BJ (cell line): ENCODE measurements around the gene APOC3. TPM values are rescaled to one million over a fixed set of nuclear protein-coding genes. Genes with fewer than 3 reads are reported as not detected.

Experiments
- CTCF ChIA-PET: fragments of 350-600 bp; formaldehyde crosslinking; extraction: SDS; loops from one replicate; lab custom pipeline; 2021; ENCODE audit warnings: antibody characterized with exemption, inconsistent platforms; lab: Yijun Ruan, JAX
- POLR2A ChIA-PET: fragments of 300-600 bp; sonication (Branson Sonifier 250); formaldehyde crosslinking; extraction: SDS; loops from one replicate; lab custom pipeline; 2021; ENCODE audit warnings: antibody characterized with exemption; lab: Charles Lee
- DNase-seq: peaks from one replicate; pipeline ENCODE4 v3.0.0-alpha.2; 2011; ENCODE audit warnings: low read depth
- H3K27me3 ChIP-seq: 2 replicates; pipeline ENCODE4 v1.6.0; 2011; ENCODE audit warnings: low read length; ENCODE audit not compliant: control insufficient read depth, insufficient read depth
- H3K36me3 ChIP-seq: 2 replicates; pipeline ENCODE4 v1.5.1; 2011; ENCODE audit warnings: low read length; ENCODE audit not compliant: control insufficient read depth, insufficient read depth
- H3K4me3 ChIP-seq: 2 replicates; pipeline ENCODE4 v1.5.1; 2011; ENCODE audit warnings: low read depth, mild to moderate bottlenecking, control low read depth, low read length
- polyA plus RNA-seq: library from polyadenylated mRNA; depleted of rRNA; stranded (reverse); fragments of >200 nt; gene quantifications from 2 replicates; pipeline ENCODE4 v1.2.3, GENCODE V29; 2011
- TF ChIP-seq, protein P1 (sequence below): IDR thresholded peaks from 2 replicates; pipeline ENCODE4 v1.5.1; 2011; ENCODE audit warnings: low read depth, mild to moderate bottlenecking, control low read depth, inconsistent platforms, low read length, moderate library complexity; ENCODE audit not compliant: insufficient read depth

APOC3 gene
- polyA plus RNA-seq, 1 experiment, result not detected

DNA sequence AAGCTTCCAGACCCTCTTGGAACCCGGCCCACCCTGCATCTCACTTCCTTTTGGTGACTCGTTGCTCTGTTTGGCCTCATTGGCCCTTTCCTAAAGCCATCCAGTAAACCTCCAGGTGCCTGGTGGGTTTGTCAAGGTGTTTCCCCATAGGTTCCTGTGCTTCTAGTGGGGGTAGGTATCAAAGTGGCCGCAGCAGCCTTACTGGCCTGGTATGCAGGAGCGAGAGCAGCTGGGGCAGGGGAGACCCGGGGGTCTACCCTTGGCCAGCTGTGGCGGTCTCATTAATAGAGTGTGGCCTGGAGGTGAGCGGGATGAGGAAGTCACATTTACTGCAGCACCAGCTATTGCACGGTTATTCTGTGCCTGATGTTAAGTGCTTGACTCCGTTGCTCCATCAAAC, 10.7 kb upstream of the APOC3 start:
- no peak overlapping the region for H3K4me3 ChIP-seq
- H3K27me3 ChIP-seq, result no peaks in the 10 kb centered on the region
- ChIA-PET POLR2A (no interaction called here), CTCF (interaction anchor here (1.3 kb wide), 1 partner anchor 28 kb away, joined by 3 read pairs; the partner anchor contains the start of gene APOA5)
- TF ChIP-seq, protein P1, sequence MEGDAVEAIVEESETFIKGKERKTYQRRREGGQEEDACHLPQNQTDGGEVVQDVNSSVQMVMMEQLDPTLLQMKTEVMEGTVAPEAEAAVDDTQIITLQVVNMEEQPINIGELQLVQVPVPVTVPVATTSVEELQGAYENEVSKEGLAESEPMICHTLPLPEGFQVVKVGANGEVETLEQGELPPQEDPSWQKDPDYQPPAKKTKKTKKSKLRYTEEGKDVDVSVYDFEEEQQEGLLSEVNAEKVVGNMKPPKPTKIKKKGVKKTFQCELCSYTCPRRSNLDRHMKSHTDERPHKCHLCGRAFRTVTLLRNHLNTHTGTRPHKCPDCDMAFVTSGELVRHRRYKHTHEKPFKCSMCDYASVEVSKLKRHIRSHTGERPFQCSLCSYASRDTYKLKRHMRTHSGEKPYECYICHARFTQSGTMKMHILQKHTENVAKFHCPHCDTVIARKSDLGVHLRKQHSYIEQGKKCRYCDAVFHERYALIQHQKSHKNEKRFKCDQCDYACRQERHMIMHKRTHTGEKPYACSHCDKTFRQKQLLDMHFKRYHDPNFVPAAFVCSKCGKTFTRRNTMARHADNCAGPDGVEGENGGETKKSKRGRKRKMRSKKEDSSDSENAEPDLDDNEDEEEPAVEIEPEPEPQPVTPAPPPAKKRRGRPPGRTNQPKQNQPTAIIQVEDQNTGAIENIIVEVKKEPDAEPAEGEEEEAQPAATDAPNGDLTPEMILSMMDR, result no peak
- no peaks in the 10 kb centered on the region for H3K36me3 ChIP-seq
- DNase-seq, result no peak

- Histone ChIP-seq H3K4me3 (no peak overlapping the region), H3K36me3 (no peaks in the 10 kb centered on the region), H3K27me3 (no peaks in the 10 kb centered on the region)
- ChIA-PET POLR2A (no interaction called here), CTCF (interaction anchor here (1.1 to 1.5 kb wide), 2 partner anchors 15 to 89 kb away, joined by 4 to 5 read pairs; no protein-coding TSS in a partner anchor)
- DNase-seq, result no peak
- TF ChIP-seq, protein P1, result no peak
These were observed 8.4 kb upstream of the APOC3 start for GRCh38 chr11:116821050-116821918.

DNA sequence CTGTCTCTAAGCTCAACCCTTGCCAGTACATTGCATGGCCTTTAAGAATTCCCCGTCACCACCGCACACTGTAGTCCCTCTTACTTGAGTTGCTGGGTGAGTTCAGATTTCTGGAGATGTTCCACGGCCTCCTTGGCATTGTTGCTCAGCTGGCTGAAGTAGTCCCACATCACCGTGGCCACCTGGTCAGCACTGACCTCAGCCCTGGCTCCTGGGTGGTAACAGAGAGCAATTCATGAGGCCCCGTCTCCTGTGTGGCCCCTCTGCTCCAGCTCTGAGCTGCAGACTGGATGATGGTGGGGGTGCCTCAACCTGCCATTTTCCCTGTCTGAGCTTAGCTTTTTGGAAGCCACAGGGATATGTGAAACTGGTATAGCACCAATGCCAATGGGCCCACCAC, 7.1 kb upstream of the APOC3 start:
- Histone ChIP-seq H3K27me3 (no peaks in the 10 kb centered on the region; the same call in 1 of the 2 replicates), H3K4me3 (no peak overlapping the region), H3K36me3 (no peaks in the 10 kb centered on the region)
- CTCF ChIA-PET, result interaction anchor here (0.6 to 1.5 kb wide), 3 partner anchors 14 to 284 kb away, joined by 3 to 5 read pairs (median 4); no protein-coding TSS in a partner anchor
- DNase-seq, result no peak
- POLR2A ChIA-PET, result no interaction called here
- TF ChIP-seq, protein P1, result no peak

GRCh38 chr11:116823031-116823843, 6.5 kb upstream of the APOC3 start, which contains the start of gene APOA4:
APOA4 (minus strand) TSS chr11:116823304; CDS start chr11:116823191, 113 bp downstream.
- CTCF ChIA-PET, result interaction anchor here (0.6 to 1.5 kb wide), 4 partner anchors 13 to 283 kb away, joined by 3 to 5 read pairs (median 4); no protein-coding TSS in a partner anchor
- Histone ChIP-seq H3K36me3 (no peaks in the 10 kb centered on the region), H3K4me3 (no peak within 1 kb of the TSS), H3K27me3 (no peaks in the 10 kb centered on the region; the same call in 1 of the 2 replicates)
- TF ChIP-seq, protein P1, result no peak
- POLR2A ChIA-PET, result no interaction called here
- DNase-seq, result no peak
